ENCODE measurements around the gene PSMB10. TPM values are rescaled to one million over a fixed set of nuclear protein-coding genes. Genes with fewer than 3 reads are reported as not detected.

The PSMB10 gene
- total and polyA plus RNA-seq, 2 of the 8 experiments (the other 6 are each of a cell fraction or from before 2014, with no cell fraction given) = 32.1 to 61.9 TPM

GRCh38 chr16:67892899-67893742, 43.5 kb downstream of the PSMB10 start, which contains the start of gene PSKH1:
Gene PSKH1, plus strand, starts transcription at chr16:67893254. Its CDS starts 15,496 bp downstream, at chr16:67908750.
- 3% methylated on average over 52 of the region's 90 CpGs; no CpG with 5 or more reads in 1 of the 2 experiments for WGBS, 2 experiments (ENCODE audit: extremely low coverage in 1 of 2, insufficient coverage in 1 of 2, insufficient read length in 1 of 2, insufficient replicate concordance in 2 of 2, low coverage in 1 of 2, low lambda C conversion rate in 2 of 2, missing lambda C conversion rate in 1 of 2)
- Histone ChIP-seq H4K20me1 (replicated peaks in 1 of 2; ENCODE audit: control insufficient read depth in 1 of 2, insufficient read depth in 2 of 2, low read length in 2 of 2) (peaks cover 0 to 1% of the 10 kb centered on the region in 2 experiments), H3K9me3 (ENCODE audit: insufficient read depth in 2 of 2, low read depth in 1 of 2, low read length in 1 of 2) (no peaks in the 10 kb centered on the region), H2BK12ac (ENCODE audit: low read depth, low read length) (0 out of 2 replicates have a peak within 1 kb of the TSS, but pooled peaks have one; percentile 50), H3K4ac (replicated peaks; ENCODE audit: insufficient read length, low read depth, low read length) (peak within 1 kb of the TSS; percentile 78), H3K79me1 (ENCODE audit: low read depth, low read length) (peaks cover 13% of the 10 kb centered on the region; the same call in 1 of the 2 replicates), H3K9ac (replicated peaks in 1 of 4; ENCODE audit: extremely low read depth in 1 of 4, low read depth in 3 of 4, low read length in 3 of 4) (peak within 1 kb of the TSS; percentile 95 to 100 (median 98)), H4K8ac (ENCODE audit: extremely low read depth, insufficient read depth, low read length) (peak within 1 kb of the TSS; percentile 100), H3K79me2 (ENCODE audit: control insufficient read depth in 1 of 2, insufficient read depth in 2 of 2, low read length in 2 of 2) (peaks cover 11 to 37% of the 10 kb centered on the region in 2 experiments), H2AFZ (ENCODE audit: low read length) (no peak within 1 kb of the TSS), H3K18ac (ENCODE audit: extremely low read depth, low read length) (no peak within 1 kb of the TSS; the same call in 1 of the 2 replicates), H3K56ac (replicated peaks; ENCODE audit: insufficient read length, low read depth, low read length) (peak within 1 kb of the TSS; percentile 52), H3K23ac (ENCODE audit: insufficient read length) (no peak within 1 kb of the TSS), H3K4me1 (replicated peaks in 1 of 4; ENCODE audit: control insufficient read depth in 3 of 4, insufficient read depth in 4 of 4, low read length in 3 of 4) (peaks cover 0 to 10% (median 7%) of the 10 kb centered on the region in 4 experiments; a peak in 4 of 7 replicates), H3K4me3 (ENCODE audit: extremely low read depth in 1 of 4, insufficient read depth in 2 of 4, low read depth in 3 of 4, low read length in 4 of 4) (peak within 1 kb of the TSS; percentile 88 to 94 (median 94)), H3K36me3 (ENCODE audit: control insufficient read depth in 2 of 4, insufficient read depth in 4 of 4, low read length in 3 of 4) (no peaks in the 10 kb centered on the region), H3K4me2 (ENCODE audit: insufficient read depth in 1 of 2, low read depth in 2 of 2, low read length in 2 of 2) (peak within 1 kb of the TSS; percentile 83 to 95), H3K27ac (ENCODE audit: low read depth, low read length) (peak within 1 kb of the TSS; percentile 87), H4K5ac (ENCODE audit: insufficient read length, low read depth, low read length) (peak within 1 kb of the TSS; percentile 94), H4K91ac (replicated peaks; ENCODE audit: insufficient read length, low read length) (peak within 1 kb of the TSS; percentile 27), H3K23me2 (ENCODE audit: low read depth, low read length) (peaks cover 4% of the 10 kb centered on the region), H3K14ac (ENCODE audit: insufficient read length) (peak within 1 kb of the TSS; percentile 53), H2BK120ac (replicated peaks; ENCODE audit: low read depth, low read length) (peak within 1 kb of the TSS; percentile 83), H3K27me3 (replicated peaks in 1 of 4; ENCODE audit: control insufficient read depth in 3 of 4, extremely low read depth in 1 of 4, insufficient read depth in 3 of 4, low read length in 3 of 4) (no peaks in the 10 kb centered on the region), H2BK5ac (ENCODE audit: low read depth, low read length) (peak within 1 kb of the TSS; percentile 96), H2BK15ac (ENCODE audit: low read length) (no peak within 1 kb of the TSS), H2BK20ac (ENCODE audit: low read length) (no peak within 1 kb of the TSS), H2AK5ac (ENCODE audit: low read depth, low read length) (no peak within 1 kb of the TSS)
- CTCF ChIA-PET (ENCODE audit: partially characterized antibody) = interaction anchor here (1.3 to 21.8 kb wide), 5 partner anchors 9 to 148 kb away, joined by 3 to 623 read pairs (median 9); partner anchors contain the start of genes CTRL, LCAT, NRN1L and PSMB10
- peak; percentile 90 to 93 for DNase-seq (ENCODE audit: low read depth in 1 of 2, low spot score in 2 of 2)
- POLR2A ChIA-PET (ENCODE audit: partially characterized antibody) = interaction anchor here (0.6 to 2.6 kb wide), 14 partner anchors 8 to 226 kb away, joined by 3 to 25 read pairs (median 4); partner anchors contain the start of genes CTRL, EDC4, NRN1L and NUTF2
- FAIRE-seq = no peak
- TF ChIP-seq POLR2AphosphoS5 (IDR thresholded peaks at IDR 0.05; ENCODE audit: low read depth, low read length) (peak; percentile 81), TAF1 (IDR thresholded peaks at IDR 0.05; ENCODE audit: low read depth, low read length) (peak; percentile 85), SP2 (IDR thresholded peaks at IDR 0.05; ENCODE audit: low read length) (no peak)

Data from H1 (cell line).